ENCODE data around the gene USP48. TPM values are rescaled to one million over a fixed set of nuclear protein-coding genes. Genes with fewer than 3 reads are reported as not detected.

USP48 gene
- total and polyA plus RNA-seq, 10 of the 15 experiments (the other 5 are each of a cell fraction or from before 2014, with no cell fraction given) = 21.2 to 115 (median 75.5) TPM

- TF ChIP-seq REST (IDR thresholded peaks at IDR 0.05; ENCODE audit: low read depth, low read length) = peak; percentile 99
- no peak for TF ChIP-seq NR2C1 (IDR thresholded peaks at IDR 0.05)
- TF ChIP-seq RAD21 (IDR thresholded peaks at IDR 0.05; ENCODE audit: insufficient read depth, low read depth, low read length) = peak; percentile 79
- no peak for TF ChIP-seq JUNB (IDR thresholded peaks at IDR 0.05)
- TF ChIP-seq BCLAF1 (IDR thresholded peaks at IDR 0.05) = no peak
- TF ChIP-seq CEBPZ (IDR thresholded peaks at IDR 0.05; ENCODE audit: low read depth, low read length) = no peak
- TF ChIP-seq CREB1 (IDR thresholded peaks at IDR 0.05; ENCODE audit: low read depth) = 0 out of 2 replicates have a peak, but pooled peaks have one; percentile 18
- TF ChIP-seq MLLT1 (IDR thresholded peaks at IDR 0.05) = peak; percentile 91
- TF ChIP-seq HDGF (IDR thresholded peaks at IDR 0.05) = no peak
- 0 out of 2 replicates have a peak, but pooled peaks have one; percentile 27 for TF ChIP-seq ZNF217 (IDR thresholded peaks at IDR 0.05)
- no peak for TF ChIP-seq MEF2B (IDR thresholded peaks at IDR 0.05; ENCODE audit: partially characterized antibody, poor library complexity, severe bottlenecking)
- TF ChIP-seq PAX5 (IDR thresholded peaks at IDR 0.05; ENCODE audit: borderline replicate concordance, low read depth, low read length) = no peak
- TF ChIP-seq RFX5 (IDR thresholded peaks at IDR 0.05; ENCODE audit: low read depth, low read length) = no peak
- no peak for TF ChIP-seq BCL11A (IDR thresholded peaks at IDR 0.05; ENCODE audit: low read depth, low read length)
Measured at GRCh38 chr1:21659099-21659923, 123.6 kb downstream of the USP48 start (continued).

Data from GM12878 (cell line).